Loucy (cell line): Measurements from ENCODE around the gene DRD4.

Experiments
- H2AFZ ChIP-seq: fragments of 200-600 bp; sonication (generic); 2 replicates; pipeline ENCODE4 v1.6.0; 2016; ENCODE audit warnings: antibody characterized with exemption, mild to moderate bottlenecking, low read length, moderate library complexity
- H3F3A ChIP-seq: fragments of 200-600 bp; 2 replicates; pipeline ENCODE4 v1.6.0; 2016; ENCODE audit warnings: antibody characterized with exemption, low read depth, mild to moderate bottlenecking
- H3K27me3 ChIP-seq: fragments of 200-600 bp; sonication (generic); 2 replicates; pipeline ENCODE4 v1.6.1; 2014; ENCODE audit warnings: low read length, mild to moderate bottlenecking; ENCODE audit not compliant: insufficient read depth, poor library complexity, severe bottlenecking
- H3K36me3 ChIP-seq: fragments of 200-600 bp; sonication (generic); 2 replicates; pipeline ENCODE4 v1.6.1; 2016; ENCODE audit warnings: low read length; ENCODE audit not compliant: insufficient read depth
- H3K4me1 ChIP-seq: fragments of 200-600 bp; sonication (generic); 2 replicates; pipeline ENCODE4 v1.5.1; 2014; ENCODE audit warnings: low read length, mild to moderate bottlenecking; ENCODE audit not compliant: insufficient read depth, poor library complexity, severe bottlenecking
- H3K4me2 ChIP-seq: fragments of 200-600 bp; sonication (generic); 2 replicates; pipeline ENCODE4 v1.6.0; 2014; ENCODE audit warnings: antibody characterized with exemption, low read length, low read depth, mild to moderate bottlenecking; ENCODE audit not compliant: poor library complexity, severe bottlenecking
- H3K4me3 ChIP-seq: fragments of 200-600 bp; sonication (generic); 2 replicates; pipeline ENCODE4 v1.5.1; 2014; ENCODE audit warnings: low read length, mild to moderate bottlenecking, mixed read lengths; ENCODE audit not compliant: poor library complexity, severe bottlenecking
- H3K79me2 ChIP-seq: fragments of 200-600 bp; sonication (generic); 2 replicates; pipeline ENCODE4 v1.6.1; 2014; ENCODE audit warnings: low read length; ENCODE audit not compliant: insufficient read depth
- H3K9ac ChIP-seq: fragments of 200-600 bp; sonication (generic); 2 replicates; pipeline ENCODE4 v1.6.0; 2014; ENCODE audit warnings: mild to moderate bottlenecking, low read depth, low read length, moderate library complexity; ENCODE audit not compliant: poor library complexity, severe bottlenecking
- H3K9me2 ChIP-seq: fragments of 200-600 bp; sonication (generic); replicated peaks from 2 replicates; pipeline ENCODE4 v1.6.1; 2016; ENCODE audit warnings: low read depth, low read length, mixed read lengths
- H3K9me3 ChIP-seq: fragments of 200-600 bp; sonication (generic); 2 replicates; pipeline ENCODE4 v1.6.1; 2014; ENCODE audit warnings: mild to moderate bottlenecking, antibody characterized with exemption, low read length, low read depth; ENCODE audit not compliant: insufficient read depth
- H4K20me1 ChIP-seq: fragments of 200-600 bp; sonication (generic); 2 replicates; pipeline ENCODE4 v1.6.0; 2014; ENCODE audit warnings: antibody characterized with exemption, low read length, mild to moderate bottlenecking; ENCODE audit not compliant: insufficient read depth, poor library complexity, severe bottlenecking
- EZH2phosphoT487 ChIP-seq: fragments of 200-600 bp; IDR thresholded peaks from 2 replicates; pipeline ENCODE4 v1.6.1; 2018; ENCODE audit warnings: antibody characterized with exemption, mild to moderate bottlenecking, moderate library complexity, borderline replicate concordance
- TF ChIP-seq, protein P1 (sequence below): fragments of 200-600 bp; sonication (generic); conservative IDR thresholded peaks from 2 replicates; pipeline ENCODE4 v1.5.1; 2014; ENCODE audit warnings: mild to moderate bottlenecking, antibody characterized with exemption, low read length

DRD4 gene

DNA sequence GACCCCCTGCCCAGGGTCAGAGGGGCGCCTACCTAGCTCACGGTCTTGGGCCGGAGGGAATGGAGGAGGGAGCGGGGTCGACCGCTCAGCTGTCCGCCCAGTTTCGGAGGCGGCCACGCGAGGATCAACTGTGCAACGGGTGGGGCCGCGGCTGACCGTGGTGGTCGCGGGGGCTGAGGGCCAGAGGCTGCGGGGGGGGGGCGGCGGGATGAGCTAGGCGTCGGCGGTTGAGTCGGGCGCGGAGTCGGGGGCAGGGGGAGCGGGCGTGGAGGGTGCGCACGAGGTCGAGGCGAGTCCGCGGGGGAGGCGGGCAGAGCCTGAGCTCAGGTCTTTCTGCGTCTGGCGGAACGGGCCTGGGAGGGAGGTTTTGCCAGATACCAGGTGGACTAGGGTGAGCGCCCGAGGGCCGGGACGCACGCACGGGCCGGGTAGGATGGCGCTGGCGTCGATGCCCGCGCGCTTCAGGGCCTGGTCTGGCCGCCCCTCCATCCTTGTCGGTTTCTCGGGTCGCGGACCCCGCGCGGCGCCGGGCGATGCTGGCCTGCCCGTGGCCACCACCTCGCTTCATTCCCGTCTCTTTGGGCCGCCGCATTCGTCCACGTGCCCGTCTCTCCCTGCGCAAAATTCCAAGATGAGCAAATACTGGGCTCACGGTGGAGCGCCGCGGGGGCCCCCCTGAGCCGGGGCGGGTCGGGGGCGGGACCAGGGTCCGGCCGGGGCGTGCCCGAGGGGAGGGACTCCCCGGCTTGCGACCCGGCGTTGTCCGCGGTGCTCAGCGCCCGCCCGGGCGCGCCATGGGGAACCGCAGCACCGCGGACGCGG, at the start of gene DRD4:
DRD4 (plus strand) TSS at position 759 of the 822 bp plus-strand sequence; CDS start at position 795, 36 bp downstream.
- H3K4me1 ChIP-seq = no peaks in the 10 kb centered on the region
- H3K9me3 ChIP-seq = no peaks in the 10 kb centered on the region
- TF ChIP-seq, protein P1, sequence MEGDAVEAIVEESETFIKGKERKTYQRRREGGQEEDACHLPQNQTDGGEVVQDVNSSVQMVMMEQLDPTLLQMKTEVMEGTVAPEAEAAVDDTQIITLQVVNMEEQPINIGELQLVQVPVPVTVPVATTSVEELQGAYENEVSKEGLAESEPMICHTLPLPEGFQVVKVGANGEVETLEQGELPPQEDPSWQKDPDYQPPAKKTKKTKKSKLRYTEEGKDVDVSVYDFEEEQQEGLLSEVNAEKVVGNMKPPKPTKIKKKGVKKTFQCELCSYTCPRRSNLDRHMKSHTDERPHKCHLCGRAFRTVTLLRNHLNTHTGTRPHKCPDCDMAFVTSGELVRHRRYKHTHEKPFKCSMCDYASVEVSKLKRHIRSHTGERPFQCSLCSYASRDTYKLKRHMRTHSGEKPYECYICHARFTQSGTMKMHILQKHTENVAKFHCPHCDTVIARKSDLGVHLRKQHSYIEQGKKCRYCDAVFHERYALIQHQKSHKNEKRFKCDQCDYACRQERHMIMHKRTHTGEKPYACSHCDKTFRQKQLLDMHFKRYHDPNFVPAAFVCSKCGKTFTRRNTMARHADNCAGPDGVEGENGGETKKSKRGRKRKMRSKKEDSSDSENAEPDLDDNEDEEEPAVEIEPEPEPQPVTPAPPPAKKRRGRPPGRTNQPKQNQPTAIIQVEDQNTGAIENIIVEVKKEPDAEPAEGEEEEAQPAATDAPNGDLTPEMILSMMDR = no peak
- TF ChIP-seq EZH2phosphoT487 = no peak
- no peak within 1 kb of the TSS for H3K9ac ChIP-seq
- no peaks in the 10 kb centered on the region for H3K9me2 ChIP-seq
- no peaks in the 10 kb centered on the region; the same call in 1 of the 2 replicates for H3K36me3 ChIP-seq
- no peak within 1 kb of the TSS for H3K4me3 ChIP-seq
- no peaks in the 10 kb centered on the region for H3K79me2 ChIP-seq
- no peaks in the 10 kb centered on the region for H4K20me1 ChIP-seq
- H3K4me2 ChIP-seq = no peak within 1 kb of the TSS
- H3K27me3 ChIP-seq = no peaks in the 10 kb centered on the region
- H3F3A ChIP-seq = no peaks in the 10 kb centered on the region
- no peak within 1 kb of the TSS for H2AFZ ChIP-seq

DNA sequence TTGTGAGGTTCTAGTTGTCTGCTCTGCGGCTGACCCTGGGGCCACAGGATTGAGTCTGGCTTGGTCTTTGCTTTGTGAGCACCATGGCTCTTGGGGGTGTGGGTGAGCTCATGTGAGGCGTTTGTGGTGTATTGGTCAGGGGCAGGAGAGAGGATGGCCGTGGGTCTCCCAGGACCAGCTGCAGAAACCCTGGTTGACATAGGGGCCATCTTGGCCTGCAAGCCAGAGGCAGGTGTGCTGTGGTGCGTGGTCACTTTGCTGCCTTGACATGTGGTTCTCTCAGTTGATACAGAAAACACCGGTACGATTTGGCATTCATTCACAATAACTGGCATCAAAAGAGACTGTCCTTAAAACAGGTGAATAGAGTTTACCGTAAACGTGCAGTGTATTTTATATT, 49.5 kb upstream of the DRD4 start:
- Histone ChIP-seq H4K20me1 (peaks cover 26% of the 10 kb centered on the region), H3K4me1 (no peaks in the 10 kb centered on the region), H3K9me2 (no peaks in the 10 kb centered on the region), H3K36me3 (peaks cover 84% of the 10 kb centered on the region; the same call in 1 of the 2 replicates), H3K9ac (no peak overlapping the region), H3K4me2 (no peak overlapping the region), H2AFZ (no peak overlapping the region), H3K79me2 (peaks cover 45% of the 10 kb centered on the region; the same call in 1 of the 2 replicates), H3K4me3 (no peak overlapping the region), H3K9me3 (no peaks in the 10 kb centered on the region), H3F3A (no peaks in the 10 kb centered on the region), H3K27me3 (no peaks in the 10 kb centered on the region)
- TF ChIP-seq EZH2phosphoT487 = no peak
- TF ChIP-seq, protein P1 = no peak

DNA sequence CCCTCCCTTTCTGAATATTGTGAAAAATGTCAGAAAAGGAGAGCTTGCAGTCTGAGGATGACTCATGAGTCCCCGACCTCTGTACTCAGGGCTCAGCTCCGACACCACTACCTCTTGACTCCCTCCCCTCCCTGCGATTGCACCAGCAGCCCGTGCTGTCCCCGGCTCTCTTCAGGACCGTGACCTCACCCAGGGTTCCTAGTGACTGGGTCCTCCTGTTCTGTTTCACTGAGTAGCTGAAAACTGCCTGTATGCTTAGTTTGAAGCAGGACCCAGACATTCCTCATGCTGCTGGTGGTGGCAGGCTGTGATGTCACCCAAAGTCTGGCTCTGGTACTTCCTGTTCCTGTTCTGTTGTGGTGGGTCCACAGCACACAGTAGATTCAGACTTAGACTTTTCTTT, 49.1 kb upstream of the DRD4 start:
- Histone ChIP-seq H3K36me3 (peaks cover 88% of the 10 kb centered on the region; the same call in 1 of the 2 replicates), H3K9me3 (no peaks in the 10 kb centered on the region), H2AFZ (no peak overlapping the region), H3K4me1 (no peaks in the 10 kb centered on the region), H3K27me3 (no peaks in the 10 kb centered on the region), H3K4me3 (no peak overlapping the region), H4K20me1 (peaks cover 26% of the 10 kb centered on the region), H3F3A (no peaks in the 10 kb centered on the region), H3K79me2 (peaks cover 43% of the 10 kb centered on the region; the same call in 1 of the 2 replicates), H3K9me2 (no peaks in the 10 kb centered on the region), H3K9ac (no peak overlapping the region), H3K4me2 (no peak overlapping the region)
- TF ChIP-seq, protein P1 = no peak
- no peak for TF ChIP-seq EZH2phosphoT487
